HFFc6 (cell line): ENCODE data around the gene AGR2. TPM values are rescaled to one million over a fixed set of nuclear protein-coding genes. Genes with fewer than 3 reads are reported as not detected.

Experiments
- DNase-seq: peaks from one replicate; pipeline ENCODE4 v3.0.0-alpha.2; 2018
- H3K27ac Mint-ChIP-seq: 2 replicates; pipeline ENCODE4 v1.8.0; 2020; ENCODE audit warnings: mild to moderate bottlenecking, mixed read lengths
- H3K27me3 Mint-ChIP-seq: 2 replicates; pipeline ENCODE4 v1.8.0; 2021; ENCODE audit warnings: mild to moderate bottlenecking, moderate library complexity, mixed read lengths; ENCODE audit not compliant: insufficient read depth
- H3K36me3 Mint-ChIP-seq: 2 replicates; pipeline ENCODE4 v1.8.0; 2021; ENCODE audit warnings: low read depth, mixed read lengths
- H3K4me1 Mint-ChIP-seq: 2 replicates; pipeline ENCODE4 v1.8.0; 2020; ENCODE audit warnings: low read depth, mixed read lengths
- H3K4me3 Mint-ChIP-seq: 2 replicates; pipeline ENCODE4 v1.8.0; 2020; ENCODE audit warnings: mild to moderate bottlenecking, moderate library complexity, mixed read lengths
- H3K9me3 Mint-ChIP-seq: 2 replicates; pipeline ENCODE4 v1.8.0; 2020; ENCODE audit warnings: mild to moderate bottlenecking, mixed read lengths
- CTCF ChIP-seq: fragments of 200-600 bp; sonication (generic); IDR thresholded peaks from 2 replicates; pipeline ENCODE4 v1.5.0; 2021; ENCODE audit warnings: antibody characterized with exemption, mild to moderate bottlenecking
- total RNA-seq, 6 experiments: library from RNA; stranded (reverse); fragmentation: NEBNext Ultra II Directional; extraction: Animal tissue kit (Norgen Biotek cat#: 25700); gene quantifications; 2 replicates in 1 of 6; 3 replicates in 5 of 6; pipeline ENCODE4 v1.2.3, GENCODE V29; 2021

AGR2 gene
- total RNA-seq, 6 experiments from 2014 or later, result not detected

GRCh38 chr7:16786257-16786656, 18.5 kb downstream of the AGR2 start:
- no peak for TF ChIP-seq CTCF
- no peaks in the 10 kb centered on the region for H3K27me3 Mint-ChIP-seq
- H3K9me3 Mint-ChIP-seq, result no peaks in the 10 kb centered on the region
- H3K4me1 Mint-ChIP-seq, result no peaks in the 10 kb centered on the region
- DNase-seq, result no peak
- H3K27ac Mint-ChIP-seq, result no peak overlapping the region
- H3K36me3 Mint-ChIP-seq, result no peaks in the 10 kb centered on the region
- H3K4me3 Mint-ChIP-seq, result no peak overlapping the region

- TF ChIP-seq CTCF, result no peak
- H3K4me1 Mint-ChIP-seq, result no peaks in the 10 kb centered on the region
- H3K36me3 Mint-ChIP-seq, result no peaks in the 10 kb centered on the region
- DNase-seq, result no peak
- H3K27me3 Mint-ChIP-seq, result no peaks in the 10 kb centered on the region
- H3K9me3 Mint-ChIP-seq, result no peaks in the 10 kb centered on the region
- H3K4me3 Mint-ChIP-seq, result no peak overlapping the region
- H3K27ac Mint-ChIP-seq, result no peak overlapping the region
These were observed 19.0 kb downstream of the AGR2 start for GRCh38 chr7:16785846-16786245.

- TF ChIP-seq CTCF, result no peak
- H3K4me3 Mint-ChIP-seq, result no peak overlapping the region
- no peak overlapping the region for H3K27ac Mint-ChIP-seq
- H3K27me3 Mint-ChIP-seq, result no peaks in the 10 kb centered on the region
- DNase-seq, result no peak
- H3K36me3 Mint-ChIP-seq, result no peaks in the 10 kb centered on the region
- H3K9me3 Mint-ChIP-seq, result no peaks in the 10 kb centered on the region
- no peaks in the 10 kb centered on the region for H3K4me1 Mint-ChIP-seq
These were observed 19.5 kb downstream of the AGR2 start for GRCh38 chr7:16785321-16785720.

GRCh38 chr7:16780596-16780995, 24.2 kb downstream of the AGR2 start:
- no peak for TF ChIP-seq CTCF
- no peaks in the 10 kb centered on the region for H3K4me1 Mint-ChIP-seq
- no peak overlapping the region for H3K27ac Mint-ChIP-seq
- H3K36me3 Mint-ChIP-seq, result no peaks in the 10 kb centered on the region
- no peaks in the 10 kb centered on the region for H3K9me3 Mint-ChIP-seq
- no peak overlapping the region for H3K4me3 Mint-ChIP-seq
- no peaks in the 10 kb centered on the region for H3K27me3 Mint-ChIP-seq
- no peak for DNase-seq

GRCh38 chr7:16779051-16779450, 25.7 kb downstream of the AGR2 start:
- Mint-ChIP-seq H3K9me3 (no peaks in the 10 kb centered on the region), H3K4me1 (peaks cover 6% of the 10 kb centered on the region; the same call in 1 of the 2 replicates), H3K36me3 (no peaks in the 10 kb centered on the region), H3K27ac (no peak overlapping the region), H3K27me3 (no peaks in the 10 kb centered on the region), H3K4me3 (no peak overlapping the region)
- DNase-seq, result no peak
- no peak for TF ChIP-seq CTCF

- H3K4me1 Mint-ChIP-seq, result peaks cover 6% of the 10 kb centered on the region; the same call in 1 of the 2 replicates
- no peak overlapping the region for H3K27ac Mint-ChIP-seq
- TF ChIP-seq CTCF, result no peak
- no peaks in the 10 kb centered on the region for H3K36me3 Mint-ChIP-seq
- H3K27me3 Mint-ChIP-seq, result no peaks in the 10 kb centered on the region
- H3K9me3 Mint-ChIP-seq, result no peaks in the 10 kb centered on the region
- no peak overlapping the region for H3K4me3 Mint-ChIP-seq
- no peak for DNase-seq
These were observed 26.3 kb downstream of the AGR2 start for GRCh38 chr7:16778476-16778875.
